ENCODE data around the gene KCNC1.

The KCNC1 gene

DNA sequence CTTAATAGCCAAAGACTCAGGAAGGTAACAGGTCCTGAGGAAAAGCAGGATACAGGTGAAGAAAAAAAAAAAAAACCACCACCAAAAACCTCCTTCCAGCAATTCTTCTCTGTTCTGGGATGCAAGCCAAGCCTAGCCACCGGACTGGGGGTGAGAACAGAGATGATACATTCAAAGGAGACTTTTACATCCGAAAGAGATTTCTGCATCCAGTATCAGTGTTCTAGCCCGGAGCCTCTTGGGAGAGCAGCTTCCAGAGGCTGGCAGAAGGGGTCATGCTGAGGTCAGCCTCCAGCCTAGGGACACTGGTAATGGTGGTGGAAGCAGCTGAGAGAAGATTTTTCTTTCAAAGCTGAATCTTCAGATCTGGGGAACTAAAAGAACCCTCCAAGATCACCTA lies 76.2 kb downstream of the KCNC1 start:
- no peaks in the 10 kb centered on the region for H4K20me1 ChIP-seq (ENCODE audit: insufficient read depth, low read length, poor library complexity, severe bottlenecking)
- no peak for TF ChIP-seq CTCF (conservative IDR thresholded peaks at IDR 0.05; ENCODE audit: low read length)
- TF ChIP-seq EZH2phosphoT487 (IDR thresholded peaks at IDR 0.05; ENCODE audit: borderline replicate concordance), result no peak
- H3K9me2 ChIP-seq (replicated peaks; ENCODE audit: low read depth, low read length), result no peaks in the 10 kb centered on the region

GRCh38 chr11:17811352-17811751 lies 76.8 kb downstream of the KCNC1 start:
- Histone ChIP-seq H3F3A (ENCODE audit: low read depth) (no peaks in the 10 kb centered on the region), H3K27me3 (ENCODE audit: insufficient read depth, low read length, poor library complexity, severe bottlenecking) (no peaks in the 10 kb centered on the region), H3K4me1 (ENCODE audit: insufficient read depth, low read length, poor library complexity, severe bottlenecking) (no peaks in the 10 kb centered on the region), H3K9ac (ENCODE audit: low read depth, low read length, poor library complexity, severe bottlenecking) (no peak overlapping the region), H4K20me1 (ENCODE audit: insufficient read depth, low read length, poor library complexity, severe bottlenecking) (no peaks in the 10 kb centered on the region), H3K36me3 (ENCODE audit: insufficient read depth, low read length) (no peaks in the 10 kb centered on the region), H2AFZ (ENCODE audit: low read length) (no peak overlapping the region), H3K79me2 (ENCODE audit: insufficient read depth, low read length) (no peaks in the 10 kb centered on the region), H3K4me2 (ENCODE audit: low read depth, low read length, poor library complexity, severe bottlenecking) (no peak overlapping the region), H3K9me3 (ENCODE audit: insufficient read depth, low read depth, low read length) (no peaks in the 10 kb centered on the region), H3K9me2 (replicated peaks; ENCODE audit: low read depth, low read length) (no peaks in the 10 kb centered on the region), H3K4me3 (ENCODE audit: low read length, poor library complexity, severe bottlenecking) (no peak overlapping the region)
- no peak for TF ChIP-seq EZH2phosphoT487 (IDR thresholded peaks at IDR 0.05; ENCODE audit: borderline replicate concordance)

More for the DNA sequence above, 76.2 kb downstream of the KCNC1 start:
- Histone ChIP-seq H3K4me2 (ENCODE audit: low read depth, low read length, poor library complexity, severe bottlenecking) (no peak overlapping the region), H3K27me3 (ENCODE audit: insufficient read depth, low read length, poor library complexity, severe bottlenecking) (no peaks in the 10 kb centered on the region), H3K9ac (ENCODE audit: low read depth, low read length, poor library complexity, severe bottlenecking) (no peak overlapping the region), H2AFZ (ENCODE audit: low read length) (no peak overlapping the region), H3K36me3 (ENCODE audit: insufficient read depth, low read length) (no peaks in the 10 kb centered on the region), H3K4me3 (ENCODE audit: low read length, poor library complexity, severe bottlenecking) (no peak overlapping the region), H3K79me2 (ENCODE audit: insufficient read depth, low read length) (no peaks in the 10 kb centered on the region), H3K9me3 (ENCODE audit: insufficient read depth, low read depth, low read length) (no peaks in the 10 kb centered on the region), H3F3A (ENCODE audit: low read depth) (no peaks in the 10 kb centered on the region), H3K4me1 (ENCODE audit: insufficient read depth, low read length, poor library complexity, severe bottlenecking) (no peaks in the 10 kb centered on the region)

DNA sequence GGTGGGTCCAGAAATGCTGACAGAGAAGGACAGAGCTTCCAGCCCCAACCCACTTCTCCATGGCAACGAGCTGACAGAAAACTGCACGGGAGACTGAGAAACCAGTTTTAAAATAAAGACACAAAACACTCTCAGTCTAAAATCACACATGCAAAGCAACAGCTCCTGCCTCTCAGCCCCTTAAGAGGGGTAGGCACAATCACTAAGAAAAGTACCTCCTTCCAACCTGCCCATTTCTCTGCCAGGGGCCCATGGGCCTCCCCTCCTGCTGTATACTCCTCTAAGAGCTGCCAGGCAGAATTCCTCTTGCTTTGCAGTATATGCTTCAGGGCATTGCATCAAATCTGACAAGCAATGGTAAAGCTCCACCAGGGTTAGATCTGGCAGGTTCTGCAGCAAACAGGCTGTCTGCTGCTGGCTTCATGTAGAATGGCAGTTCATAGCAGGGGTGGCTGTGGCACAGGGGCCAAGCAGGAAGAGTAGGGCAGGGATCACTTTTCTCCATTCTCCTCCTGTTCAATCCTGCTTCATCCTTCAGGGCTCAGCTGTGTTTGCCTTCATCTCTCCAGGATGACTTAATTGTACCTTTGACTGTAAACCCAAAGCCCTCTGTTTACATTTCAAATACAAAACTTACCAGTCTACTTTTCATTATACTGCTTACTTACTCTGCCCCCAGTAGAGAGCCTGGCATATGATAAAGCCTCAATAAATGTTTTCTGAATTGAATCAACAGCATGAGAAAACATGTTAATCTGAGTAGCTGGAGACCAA lies 77.7 kb downstream of the KCNC1 start:
- Histone ChIP-seq H3K79me2 (ENCODE audit: insufficient read depth, low read length) (no peaks in the 10 kb centered on the region), H3K36me3 (ENCODE audit: insufficient read depth, low read length) (no peaks in the 10 kb centered on the region), H3F3A (ENCODE audit: low read depth) (no peaks in the 10 kb centered on the region), H3K9me2 (replicated peaks; ENCODE audit: low read depth, low read length) (no peaks in the 10 kb centered on the region), H2AFZ (ENCODE audit: low read length) (no peak overlapping the region), H3K9ac (ENCODE audit: low read depth, low read length, poor library complexity, severe bottlenecking) (no peak overlapping the region), H4K20me1 (ENCODE audit: insufficient read depth, low read length, poor library complexity, severe bottlenecking) (no peaks in the 10 kb centered on the region), H3K4me3 (ENCODE audit: low read length, poor library complexity, severe bottlenecking) (no peak overlapping the region), H3K4me1 (ENCODE audit: insufficient read depth, low read length, poor library complexity, severe bottlenecking) (no peaks in the 10 kb centered on the region), H3K9me3 (ENCODE audit: insufficient read depth, low read depth, low read length) (no peaks in the 10 kb centered on the region), H3K27me3 (ENCODE audit: insufficient read depth, low read length, poor library complexity, severe bottlenecking) (no peaks in the 10 kb centered on the region), H3K4me2 (ENCODE audit: low read depth, low read length, poor library complexity, severe bottlenecking) (no peak overlapping the region)
- TF ChIP-seq CTCF (conservative IDR thresholded peaks at IDR 0.05; ENCODE audit: low read length), result no peak
- TF ChIP-seq EZH2phosphoT487 (IDR thresholded peaks at IDR 0.05; ENCODE audit: borderline replicate concordance), result no peak

GRCh38 chr11:17812865-17813187 lies 78.2 kb downstream of the KCNC1 start:
- Histone ChIP-seq H3K4me2 (ENCODE audit: low read depth, low read length, poor library complexity, severe bottlenecking) (no peak overlapping the region), H3K9ac (ENCODE audit: low read depth, low read length, poor library complexity, severe bottlenecking) (no peak overlapping the region), H4K20me1 (ENCODE audit: insufficient read depth, low read length, poor library complexity, severe bottlenecking) (no peaks in the 10 kb centered on the region), H3K4me3 (ENCODE audit: low read length, poor library complexity, severe bottlenecking) (no peak overlapping the region), H3K79me2 (ENCODE audit: insufficient read depth, low read length) (no peaks in the 10 kb centered on the region), H3K4me1 (ENCODE audit: insufficient read depth, low read length, poor library complexity, severe bottlenecking) (no peaks in the 10 kb centered on the region), H3F3A (ENCODE audit: low read depth) (no peaks in the 10 kb centered on the region), H3K36me3 (ENCODE audit: insufficient read depth, low read length) (no peaks in the 10 kb centered on the region), H3K9me3 (ENCODE audit: insufficient read depth, low read depth, low read length) (no peaks in the 10 kb centered on the region), H3K9me2 (replicated peaks; ENCODE audit: low read depth, low read length) (no peaks in the 10 kb centered on the region), H3K27me3 (ENCODE audit: insufficient read depth, low read length, poor library complexity, severe bottlenecking) (no peaks in the 10 kb centered on the region), H2AFZ (ENCODE audit: low read length) (no peak overlapping the region)
- no peak for TF ChIP-seq CTCF (conservative IDR thresholded peaks at IDR 0.05; ENCODE audit: low read length)

Data from Loucy (cell line).